NOMO-1 (cell line): ENCODE measurements around the gene NPPB.
"Not testable (repeated sequence)": the region's sequence is repeated elsewhere in the genome, so short reads cannot be mapped to it uniquely, and the experiment has no call there.

ENCODE experiments used
- DNase-seq, 2 experiments: peaks; one replicate each; lab custom pipeline; 2025; ENCODE audit not compliant: unreplicated experiment in 2 of 2; lab: John Stamatoyannopoulos, UW

NPPB gene

DNA sequence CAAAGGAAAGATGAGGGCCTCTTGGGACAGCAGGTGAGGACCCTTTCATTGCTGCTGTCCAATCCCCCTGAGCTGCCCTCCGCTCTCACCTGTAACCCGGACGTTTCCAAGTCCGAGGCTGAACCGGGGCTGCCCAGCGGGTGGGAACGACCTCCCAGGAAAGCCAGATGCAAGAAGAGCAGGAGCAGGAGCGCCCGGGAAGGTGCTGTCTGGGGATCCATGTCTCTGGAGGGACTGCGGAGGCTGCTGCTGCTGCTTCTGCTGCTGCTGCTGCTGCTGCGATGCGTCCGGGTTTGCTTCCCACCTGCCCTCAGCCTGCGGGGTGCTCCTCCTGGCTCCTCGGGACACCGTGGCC lies at the start of gene NPPB:
NPPB (minus strand) TSS at position 333 of the 355 bp plus-strand sequence; CDS start at position 221, 112 bp downstream.
- no peak for DNase-seq

DNA sequence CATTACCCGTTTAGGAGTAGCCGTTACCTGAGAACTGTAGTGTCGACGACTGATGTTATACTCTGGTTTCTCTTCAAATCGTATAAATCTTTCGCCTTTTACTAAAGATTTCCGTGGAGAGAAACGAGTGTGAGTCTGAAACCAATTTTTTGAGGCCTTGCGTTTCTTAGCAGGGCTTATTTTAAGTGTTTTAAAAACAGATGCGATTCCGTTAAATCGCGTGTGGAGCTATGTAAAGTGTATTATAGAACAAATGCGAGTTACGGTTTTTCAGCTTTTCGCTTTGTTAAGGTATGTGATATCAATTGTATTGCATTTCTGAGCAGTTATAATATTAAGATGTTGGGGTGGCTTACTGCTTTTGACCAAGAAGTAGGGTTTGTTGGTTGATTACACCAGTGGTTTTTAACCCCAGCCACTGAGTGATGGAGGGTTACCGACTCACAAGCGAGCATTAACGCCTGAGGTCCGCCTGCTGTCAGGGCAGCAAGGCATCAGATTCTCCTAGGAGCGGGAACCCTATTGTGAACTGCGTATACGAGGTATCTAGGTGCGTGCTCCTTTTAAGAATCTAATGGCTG lies 49.4 kb upstream of the NPPB start:
- DNase-seq: peak; percentile 90 to 97

DNA sequence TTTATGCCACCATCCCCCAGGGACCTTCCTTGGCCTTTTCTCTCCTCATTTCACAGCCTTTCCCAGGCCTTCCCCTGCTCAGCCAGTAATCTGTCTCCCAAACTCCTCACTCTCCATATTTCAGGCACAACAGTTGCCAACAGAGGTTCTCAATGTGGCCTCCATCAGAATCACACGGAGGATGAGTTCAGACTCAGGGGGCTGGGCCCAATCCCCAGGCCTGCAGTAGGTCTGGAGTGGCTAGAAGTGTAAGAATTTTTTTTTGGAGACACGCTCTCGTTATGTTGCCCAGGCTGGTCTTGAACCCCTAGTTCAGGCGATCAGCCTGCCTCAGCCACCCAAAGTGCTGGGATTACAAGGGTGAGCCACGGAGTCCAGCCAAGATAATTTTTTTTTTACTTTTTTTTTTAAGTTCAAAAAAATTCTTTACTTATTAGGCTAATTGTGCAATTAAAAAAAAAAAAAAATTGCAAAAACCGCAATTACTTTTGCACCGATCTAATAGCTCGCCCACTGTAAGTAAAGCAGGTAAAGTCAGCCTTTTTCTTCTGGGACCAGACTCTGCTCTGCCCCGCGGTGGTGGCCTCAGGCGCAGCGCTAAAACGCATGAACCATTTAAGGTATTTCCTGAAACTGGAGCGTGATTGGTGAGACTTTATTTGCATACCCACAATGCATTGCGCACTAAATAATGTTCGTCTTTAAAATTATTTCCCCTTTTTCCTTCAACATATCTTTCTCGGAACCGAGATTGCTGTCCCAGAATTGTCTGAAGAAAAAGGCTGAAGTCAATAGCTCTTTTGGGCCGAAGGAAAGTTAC lies 48.7 kb upstream of the NPPB start:
- peak; percentile 93 to 95 for DNase-seq

DNA sequence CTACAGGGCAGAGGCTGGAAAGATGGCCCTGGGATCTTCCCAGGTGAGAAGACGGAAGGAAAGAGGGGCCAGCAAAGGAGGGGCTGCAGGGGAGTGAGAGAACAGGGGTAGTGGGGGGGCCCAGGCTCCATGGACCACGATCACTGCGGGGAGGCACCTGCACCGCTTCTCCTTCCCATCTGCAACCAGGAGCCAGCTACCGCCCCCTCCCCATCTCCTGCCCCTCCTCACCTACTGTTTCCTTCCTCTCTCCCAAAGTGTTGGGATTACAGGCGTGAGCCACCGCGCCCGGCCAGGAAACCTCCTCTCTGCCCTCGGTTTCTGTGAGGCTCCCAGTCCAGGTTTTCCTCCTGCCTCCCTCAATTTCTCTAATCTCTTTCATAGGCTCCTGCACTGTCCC lies 48.1 kb upstream of the NPPB start:
- no peak for DNase-seq

DNA sequence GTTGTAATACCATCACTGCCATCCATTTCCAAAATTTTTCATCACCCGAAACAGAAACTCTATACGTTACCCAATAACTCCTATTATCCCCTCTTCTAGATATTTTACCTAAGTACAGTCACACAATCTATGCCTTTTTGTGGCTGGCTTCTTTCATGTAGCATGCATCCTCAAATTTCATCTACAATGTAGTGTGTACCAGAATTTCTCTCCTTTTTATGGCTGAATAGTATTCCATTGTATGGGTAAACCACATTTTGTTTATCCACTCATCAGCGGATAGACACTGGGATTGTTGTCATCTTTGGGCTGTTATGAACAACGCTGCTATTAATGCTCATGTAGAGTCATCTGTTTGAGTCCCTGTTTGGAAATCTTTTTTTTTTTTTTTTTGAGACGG lies 46.2 kb upstream of the NPPB start:
- DNase-seq: no peak

DNA sequence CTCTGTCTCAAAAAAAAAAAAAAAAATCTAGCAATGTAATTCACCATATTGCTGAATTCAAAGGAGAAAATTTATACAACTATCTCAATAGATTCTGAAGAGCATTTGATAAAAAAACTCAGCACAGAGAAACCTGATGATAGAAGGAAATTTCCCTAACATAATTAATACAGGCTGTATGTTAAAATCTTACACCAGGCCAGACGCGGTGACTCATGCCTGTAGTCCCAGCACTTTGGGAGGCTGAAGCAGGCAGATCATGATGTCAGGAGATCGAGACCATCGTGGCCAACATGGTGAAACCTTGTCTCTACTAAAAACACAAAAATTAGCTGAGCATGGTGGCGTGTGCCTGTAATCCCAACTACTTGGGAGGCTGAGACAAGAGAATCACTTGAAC lies 45.4 kb upstream of the NPPB start:
- DNase-seq: not testable (repeated sequence)

DNA sequence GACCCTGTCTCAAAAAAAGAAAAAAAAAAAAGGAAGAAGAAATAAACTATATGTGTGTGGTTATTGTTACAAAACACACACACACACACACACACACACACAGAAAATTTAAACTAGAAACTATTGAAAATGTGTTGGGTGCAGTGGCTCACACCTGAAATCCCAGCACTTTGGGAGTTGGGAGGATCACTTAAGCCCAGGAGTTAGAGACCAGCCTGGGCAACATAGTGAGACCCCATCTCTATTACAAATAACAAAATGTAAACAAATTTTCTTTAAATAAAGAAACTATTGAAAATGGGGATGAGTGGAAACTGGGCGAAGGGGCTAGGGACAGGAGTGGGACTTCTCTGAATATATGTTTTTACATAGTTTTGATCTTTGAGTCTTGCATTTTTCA lies 44.5 kb upstream of the NPPB start:
- no peak for DNase-seq

DNA sequence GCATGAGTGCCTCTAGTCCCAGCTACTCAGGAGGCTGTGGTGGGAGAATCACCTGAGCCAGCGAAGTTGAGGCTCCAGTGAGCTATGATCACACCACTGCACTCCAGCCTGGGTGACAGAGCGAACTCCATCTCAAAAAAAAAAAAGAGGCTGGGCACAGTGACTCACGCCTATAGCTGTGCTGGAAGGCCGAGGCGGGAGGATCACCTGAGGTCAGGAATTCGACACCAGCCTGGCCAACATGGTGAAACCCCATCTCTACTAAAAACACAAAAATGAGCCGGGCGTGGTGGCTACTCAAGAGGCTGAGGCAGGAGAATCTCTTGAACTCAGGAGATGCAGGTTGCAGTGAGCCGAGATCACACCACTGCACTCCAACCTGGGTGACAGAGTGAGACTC lies 42.7 kb upstream of the NPPB start:
- DNase-seq: not testable (repeated sequence)

DNA sequence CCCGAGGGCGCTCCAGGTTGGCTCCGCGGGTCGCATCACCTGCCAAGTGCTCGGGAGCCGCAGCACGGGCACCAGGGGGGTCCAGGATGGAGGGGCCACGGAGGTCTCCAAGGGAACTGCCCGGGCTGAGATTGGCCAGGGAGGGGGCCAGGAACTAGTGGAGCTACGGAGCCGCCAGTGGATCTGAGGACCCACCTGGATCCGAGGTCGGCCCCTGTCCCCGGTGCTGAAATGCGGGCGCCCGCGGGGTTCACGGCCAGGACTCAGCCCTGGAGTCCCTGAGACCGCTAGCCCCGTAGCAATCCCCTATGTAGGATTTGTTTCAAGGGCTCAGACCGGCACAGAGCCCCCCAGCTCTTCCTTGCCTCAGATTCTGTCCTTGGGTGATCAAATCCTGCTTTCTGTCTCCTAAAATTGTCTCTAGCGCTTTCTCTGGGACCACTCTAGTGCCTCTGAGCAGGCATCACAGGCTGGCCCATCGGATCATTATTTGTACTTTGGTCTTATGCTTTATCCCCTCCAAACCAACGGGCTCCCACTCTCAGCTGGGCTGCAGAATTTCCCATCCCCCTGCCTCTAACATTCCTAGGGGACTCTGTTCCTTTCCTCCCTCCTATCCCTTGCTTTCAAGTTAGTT lies 40.2 kb upstream of the NPPB start:
- DNase-seq: no peak

DNA sequence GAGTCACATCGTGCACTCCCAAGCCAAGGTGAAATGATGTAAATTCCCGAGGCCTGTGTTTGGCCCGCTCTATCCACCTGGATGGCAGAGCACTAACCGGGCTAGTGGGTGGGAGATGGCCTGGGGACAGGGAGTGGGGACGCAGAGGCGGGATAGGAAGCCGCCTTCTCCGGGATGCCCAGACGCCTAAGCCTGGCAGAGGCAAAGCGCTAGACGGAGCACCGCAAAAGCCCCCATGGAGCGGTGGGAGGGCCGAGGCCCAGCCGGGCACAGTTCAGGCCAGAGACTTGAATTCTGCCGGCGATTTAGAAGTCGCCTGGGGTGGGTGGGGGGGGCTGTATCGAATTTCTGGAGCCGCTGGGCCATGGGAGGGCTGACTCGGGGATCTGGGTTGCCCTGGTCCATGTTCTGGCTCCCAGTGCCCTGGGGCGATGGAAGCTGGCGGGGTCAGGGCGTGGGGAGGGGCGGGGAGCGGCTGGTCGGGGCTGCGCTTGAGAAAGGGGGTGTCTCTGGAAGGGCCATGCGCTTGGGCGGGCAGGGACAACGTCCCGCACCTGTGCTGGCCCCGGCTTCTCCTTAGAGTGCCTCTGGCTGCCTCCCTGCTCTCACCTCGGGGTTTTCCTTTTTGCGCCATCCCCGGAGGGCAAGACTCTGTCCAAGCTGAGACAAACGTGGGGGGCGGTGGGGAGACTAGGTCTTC lies 39.5 kb upstream of the NPPB start:
- DNase-seq: no peak

DNA sequence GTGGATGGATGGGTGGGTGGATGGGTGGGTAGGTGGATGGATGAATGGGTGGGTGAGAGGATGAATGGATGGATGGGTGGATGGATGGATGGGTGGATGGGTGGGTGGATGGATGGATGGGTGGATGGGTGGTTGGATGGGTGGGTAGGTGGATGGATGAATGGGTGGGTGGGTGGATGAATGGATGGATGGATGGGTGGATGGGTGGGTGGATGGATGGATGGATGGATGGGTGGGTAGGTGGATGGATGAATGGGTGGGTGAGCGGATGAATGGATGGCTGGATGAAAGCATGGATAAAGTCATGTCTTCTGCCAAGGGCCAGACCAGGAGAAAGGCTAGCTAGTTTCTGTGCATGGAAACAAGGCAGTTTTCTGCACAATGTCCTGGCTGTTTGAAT lies 35.8 kb upstream of the NPPB start:
- DNase-seq: not testable (repeated sequence)

DNA sequence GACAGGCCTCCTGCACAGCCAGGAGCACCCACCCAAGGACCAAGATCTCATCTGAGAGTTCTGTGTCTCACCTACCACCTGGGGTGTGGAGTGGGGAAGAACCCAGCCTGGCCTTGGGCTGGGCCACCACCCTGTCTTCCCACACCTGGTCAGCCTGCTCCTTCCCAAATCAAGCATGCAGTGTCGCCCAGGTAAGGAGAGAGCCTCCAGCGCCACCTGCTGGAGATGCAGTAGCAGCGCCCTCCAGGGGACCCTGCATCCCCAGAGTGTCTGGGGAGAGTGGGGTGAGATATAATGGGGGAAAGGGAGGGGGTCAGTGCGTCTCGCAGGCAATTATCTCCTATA lies 35.1 kb upstream of the NPPB start:
- DNase-seq: peak in 1 of 2 experiments; percentile 20

DNA sequence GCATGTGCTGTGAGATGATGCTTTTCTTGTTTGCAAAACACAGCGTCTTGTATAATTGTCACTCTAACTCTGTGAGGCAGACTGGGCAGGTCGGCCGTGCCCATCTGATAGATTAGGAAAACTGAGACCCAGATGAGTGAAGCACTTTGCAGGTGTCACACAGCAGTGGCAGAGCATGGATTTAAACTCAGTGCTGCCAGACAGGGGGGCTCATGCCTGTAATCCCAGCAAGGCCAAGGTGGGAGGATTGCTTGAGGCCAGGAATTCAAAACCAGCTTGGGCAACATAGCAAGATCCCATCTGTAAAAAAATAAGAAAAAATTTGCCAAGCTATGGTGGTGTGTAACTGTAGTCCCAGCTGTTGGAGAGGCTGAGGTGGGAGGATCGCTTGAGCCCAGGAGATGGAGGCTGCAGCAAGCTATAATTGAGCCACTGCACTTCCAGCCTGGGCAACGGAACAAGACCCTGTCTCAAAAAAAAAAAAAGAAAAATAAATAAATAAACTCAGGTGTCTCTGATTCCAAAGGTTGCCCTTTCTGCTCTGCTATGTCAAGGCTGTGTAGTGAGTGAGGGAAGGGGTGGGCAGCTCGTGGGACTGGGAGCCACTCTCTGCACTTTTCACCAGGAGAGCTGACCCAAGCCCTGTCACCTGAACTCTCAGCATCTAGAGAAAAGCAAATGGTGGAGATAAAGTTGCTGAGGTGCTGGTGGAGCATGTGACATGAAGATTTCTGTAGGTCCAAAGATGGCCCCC lies 32.9 kb upstream of the NPPB start:
- DNase-seq: no peak

DNA sequence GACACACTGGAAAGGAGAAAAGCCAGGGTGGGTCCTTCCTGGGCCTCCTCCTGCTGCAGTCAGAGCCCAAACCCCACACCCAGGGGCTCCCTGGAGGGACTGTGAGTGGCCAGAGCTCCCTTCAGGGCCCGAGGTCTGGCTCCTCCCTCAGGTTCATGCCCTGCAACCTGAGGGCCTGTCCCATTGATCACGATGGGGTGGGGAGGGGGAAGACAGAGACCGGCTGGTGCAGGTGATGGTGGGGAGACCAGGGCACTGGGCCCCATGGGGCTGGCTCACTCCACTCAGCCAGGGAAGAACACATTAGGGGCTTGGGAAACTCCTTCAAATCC lies 30.1 kb upstream of the NPPB start:
- no peak for DNase-seq

DNA sequence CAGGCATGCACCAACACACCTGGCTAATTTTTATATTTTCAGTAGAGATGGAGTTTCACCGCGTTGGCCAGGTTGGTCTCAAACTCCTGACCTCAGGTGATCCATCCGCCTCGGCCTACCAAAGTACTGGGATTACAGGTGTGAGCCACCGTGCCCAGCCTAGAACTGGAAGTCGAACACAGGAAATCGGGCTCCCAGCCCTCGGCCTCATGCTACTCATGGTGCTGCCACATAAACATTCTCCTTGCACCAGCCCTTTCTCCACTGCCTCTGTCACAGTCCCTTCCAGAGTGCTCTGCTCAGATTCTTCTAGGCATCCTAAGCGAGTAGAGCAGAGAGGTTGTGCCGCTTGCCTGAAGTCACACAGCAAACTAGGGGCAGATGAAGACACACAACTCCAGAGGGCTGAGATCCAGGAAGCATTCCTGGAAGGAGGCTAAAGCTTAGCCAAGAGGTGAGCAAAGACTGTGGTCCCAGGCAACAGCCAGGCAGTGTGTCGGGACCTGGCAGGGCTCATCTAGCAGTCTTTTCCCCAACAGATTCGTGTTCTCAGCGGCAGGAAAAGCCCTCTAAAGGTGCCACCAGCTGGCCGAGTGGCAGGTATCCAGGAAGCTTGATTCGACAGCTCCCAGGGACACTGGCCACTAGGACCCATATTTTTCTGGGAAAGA lies 29.6 kb upstream of the NPPB start:
- no peak for DNase-seq

DNA sequence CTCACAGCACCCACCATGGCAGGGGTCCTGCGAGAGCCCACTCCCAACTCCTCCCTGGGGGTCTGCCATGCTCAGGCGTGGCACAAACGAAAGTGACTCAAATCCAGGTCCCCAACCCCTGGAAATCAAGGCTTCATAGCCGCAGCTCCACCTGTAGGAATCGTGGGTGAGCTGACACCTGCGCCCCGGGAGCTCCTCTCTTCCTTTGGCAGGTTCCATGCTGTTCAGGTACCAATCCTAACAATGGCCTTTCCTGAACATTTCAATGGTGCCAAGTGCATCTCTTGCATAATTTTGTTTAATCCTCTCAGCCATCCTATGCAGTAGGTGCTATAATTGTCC lies 28.9 kb upstream of the NPPB start:
- no peak for DNase-seq

DNA sequence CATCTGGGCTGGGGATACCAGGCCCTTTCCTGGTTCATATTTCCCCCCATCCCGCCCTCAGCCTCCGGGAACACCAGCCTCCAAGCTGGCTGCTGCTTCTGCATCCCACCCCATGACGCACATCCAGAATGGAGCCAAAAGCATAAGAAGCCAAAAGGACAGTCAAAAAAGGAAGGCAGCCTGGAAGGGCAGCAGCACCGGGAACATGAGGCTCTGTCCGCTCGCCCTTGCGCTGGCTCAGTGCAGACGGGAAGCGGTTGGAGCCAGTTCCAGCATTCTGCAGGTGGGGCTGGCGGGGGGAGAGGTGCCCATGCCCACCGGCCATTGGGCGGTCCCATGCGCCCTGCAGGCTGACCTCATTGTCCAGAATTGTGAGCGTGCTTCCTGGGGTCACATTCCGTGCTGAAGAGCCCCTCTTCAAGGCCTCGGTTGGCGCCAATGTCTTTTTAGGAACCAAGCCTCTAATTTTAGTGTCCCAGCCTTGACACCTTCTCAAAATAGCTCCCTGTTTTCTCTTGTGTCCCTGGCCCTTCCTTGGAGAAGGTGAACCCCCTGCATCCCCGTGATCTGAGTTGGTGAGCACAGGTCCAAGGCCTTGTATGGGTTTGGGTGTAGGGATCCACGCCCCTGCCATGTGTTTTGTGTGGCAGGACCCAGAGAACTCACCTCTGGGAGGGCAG lies 28.4 kb upstream of the NPPB start:
- no peak for DNase-seq

DNA sequence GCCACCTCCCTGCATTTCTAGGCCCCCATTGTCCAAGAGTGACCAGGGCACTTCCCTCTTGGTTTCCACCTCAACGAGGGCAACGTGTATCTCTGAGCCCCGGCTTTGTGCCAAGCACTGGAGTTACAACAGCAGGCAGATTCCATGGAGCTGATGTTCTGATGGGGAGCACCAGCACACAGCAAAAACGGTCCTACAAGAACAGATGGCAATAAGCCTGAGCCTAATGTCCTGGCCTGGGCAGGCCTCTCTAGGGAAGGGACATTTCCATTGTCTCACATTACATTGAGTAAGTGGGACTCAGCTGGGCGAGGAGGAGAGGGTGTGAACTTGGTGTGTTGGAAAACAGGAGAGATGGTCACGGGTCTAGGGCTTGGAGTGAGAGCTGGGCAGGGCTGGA lies 27.2 kb upstream of the NPPB start:
- DNase-seq: no peak

DNA sequence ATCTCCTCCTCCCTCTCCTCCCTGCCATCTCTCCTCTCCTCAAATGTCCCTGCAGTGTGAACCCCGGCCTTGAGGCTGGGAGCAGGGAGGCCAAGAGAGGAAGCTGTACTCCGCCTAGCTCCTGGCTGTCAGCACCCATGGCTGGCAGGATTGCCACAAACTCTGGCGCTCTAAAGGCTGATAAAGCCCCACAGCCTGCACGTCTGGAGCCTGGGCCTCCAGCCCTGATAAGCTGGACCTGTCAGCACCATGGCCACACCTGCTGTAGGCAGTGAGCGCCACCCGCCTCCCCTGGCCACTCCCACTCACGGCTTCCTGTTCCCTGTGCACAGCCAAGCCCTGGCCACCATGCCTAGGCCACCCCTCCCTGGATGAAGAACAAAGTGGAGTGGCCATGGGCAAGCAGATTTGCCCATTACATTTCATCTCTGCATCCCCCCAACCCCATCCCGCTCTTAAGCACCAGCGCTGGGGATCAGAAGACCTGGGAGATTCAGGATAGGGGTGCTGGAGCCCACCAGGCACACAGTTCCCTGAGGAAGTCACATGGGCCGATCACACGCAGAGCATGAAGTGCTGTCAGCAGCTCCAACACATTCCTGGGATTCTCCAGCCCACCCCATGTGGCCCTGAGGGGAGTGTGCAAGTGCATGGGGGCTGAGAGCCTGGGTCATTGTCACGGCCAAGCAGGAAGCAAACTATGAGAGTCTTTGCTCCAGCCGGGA lies 24.2 kb upstream of the NPPB start:
- no peak for DNase-seq
